NCI-H2081 (cell line): Measurements from ENCODE around the gene CST8.

Experiments used
- DNase-seq, 2 experiments: peaks; one replicate each; lab custom pipeline; 2025; lab: John Stamatoyannopoulos, UW

The CST8 gene

DNA sequence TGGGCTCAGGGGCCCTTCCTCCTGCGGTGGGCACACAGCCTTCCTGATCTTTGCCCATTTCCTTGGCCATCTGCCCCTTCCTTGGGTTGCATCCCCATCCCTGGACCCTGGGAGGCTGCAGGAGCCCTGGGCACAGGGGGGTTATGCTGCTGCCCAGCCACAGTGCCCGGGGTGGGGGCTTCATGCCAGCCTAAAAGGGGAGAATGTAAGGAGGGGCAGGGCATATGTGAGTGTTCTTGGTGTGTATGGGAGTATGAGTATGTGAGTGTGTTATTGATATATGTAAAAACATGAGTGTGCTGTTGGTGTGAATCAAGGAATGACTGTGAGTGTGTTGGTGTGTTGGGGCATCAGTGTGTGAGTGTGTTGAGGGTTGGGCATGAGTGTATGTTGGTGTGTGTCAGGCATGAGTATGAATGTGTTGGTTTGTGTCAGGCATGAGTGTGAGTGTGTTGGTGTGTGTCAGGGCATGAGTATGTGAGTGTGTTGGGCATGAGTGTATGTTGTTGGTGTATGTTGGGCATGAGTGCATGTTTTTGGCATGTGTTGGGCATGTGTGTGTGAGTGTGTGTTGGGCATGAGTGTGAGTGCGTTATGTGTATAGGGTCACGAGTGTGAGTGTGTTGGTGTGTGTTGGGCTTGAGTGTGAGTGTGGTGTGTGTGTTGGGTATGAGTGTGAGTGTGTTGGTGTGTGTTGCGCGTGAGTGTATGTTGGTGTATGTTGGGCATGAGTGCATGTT, 14.7 kb upstream of the CST8 start:
- no peak for DNase-seq

DNA sequence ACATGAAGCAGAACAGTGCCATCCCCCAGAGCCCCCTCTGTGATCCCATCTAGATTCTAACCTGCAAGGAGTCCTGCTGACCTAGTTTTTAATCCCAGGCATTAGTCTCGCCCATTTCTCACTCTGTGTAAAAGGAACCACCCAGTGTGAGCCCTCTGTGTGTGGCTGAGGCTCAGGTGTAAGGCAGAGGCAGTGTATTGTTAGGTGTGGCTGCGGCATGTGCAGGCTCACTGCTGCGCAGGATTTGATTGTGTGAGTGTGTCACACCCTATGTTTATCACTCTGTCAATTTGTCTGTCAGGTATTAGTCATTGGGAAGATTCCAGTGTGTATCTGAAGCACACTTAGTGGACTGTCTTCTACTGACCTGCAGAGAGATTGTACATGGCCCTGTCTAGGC, 13.7 kb upstream of the CST8 start:
- no peak for DNase-seq

DNA sequence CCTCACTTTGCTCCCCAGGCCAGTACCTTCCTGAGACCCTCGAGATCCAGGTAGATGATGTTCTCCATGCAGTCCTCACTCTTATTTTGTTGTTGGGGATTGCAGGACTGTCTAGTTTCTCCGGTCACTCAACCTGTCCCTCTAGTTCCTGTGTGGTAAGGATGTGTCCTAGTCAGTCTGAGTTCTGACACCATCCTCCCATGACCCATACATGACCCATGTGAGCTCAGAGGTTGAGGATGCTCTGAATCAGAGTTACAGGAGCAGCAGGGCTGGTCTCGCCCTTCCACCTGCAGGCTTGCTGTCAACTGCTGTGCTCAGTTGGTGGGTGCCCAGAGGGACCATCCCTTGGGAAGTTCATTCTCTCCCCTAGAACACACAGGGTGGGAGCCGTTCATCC, 11.9 kb upstream of the CST8 start:
- no peak for DNase-seq

GRCh38 chr20:23482138-23482537, 8.8 kb upstream of the CST8 start:
- no peak for DNase-seq

DNA sequence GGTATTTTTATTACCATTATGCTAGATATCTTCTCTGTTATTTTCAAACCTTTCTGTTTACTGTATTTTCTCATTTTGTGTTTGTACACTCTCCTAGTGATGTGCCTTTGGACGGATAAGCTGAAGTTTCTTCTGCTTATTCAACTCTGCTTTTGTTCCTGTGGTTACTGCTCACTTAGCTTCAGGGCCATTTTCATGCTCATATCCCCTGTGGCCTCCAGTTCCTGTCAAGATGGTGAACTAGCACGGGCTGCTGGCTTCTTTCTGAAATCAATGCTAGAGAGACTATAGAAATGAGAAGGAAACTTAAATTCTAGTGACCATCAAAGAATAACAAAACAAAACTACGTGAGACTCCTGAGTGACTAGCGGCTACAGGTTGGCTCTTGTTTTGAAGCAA, 6.8 kb upstream of the CST8 start:
- DNase-seq: no peak

DNA sequence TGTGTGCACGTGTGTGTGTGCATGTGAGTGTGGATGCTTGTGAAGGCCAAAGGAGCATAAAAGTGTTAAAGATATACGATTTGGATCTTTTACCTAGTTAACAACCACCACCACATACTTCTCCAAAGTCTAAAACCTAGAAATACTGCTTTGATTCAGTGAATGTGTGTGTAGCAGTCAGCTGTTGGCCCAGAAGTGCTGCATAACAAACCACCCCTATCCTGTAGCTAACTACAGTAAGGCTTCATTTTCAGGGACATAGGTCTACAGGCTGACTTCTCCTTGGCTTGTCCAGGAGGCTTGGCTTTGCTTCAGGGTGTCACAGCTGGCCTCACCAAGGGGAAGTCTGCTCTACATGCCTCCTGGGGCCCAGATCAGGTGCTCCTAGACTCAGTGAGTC, 2.4 kb upstream of the CST8 start:
- DNase-seq: no peak

DNA sequence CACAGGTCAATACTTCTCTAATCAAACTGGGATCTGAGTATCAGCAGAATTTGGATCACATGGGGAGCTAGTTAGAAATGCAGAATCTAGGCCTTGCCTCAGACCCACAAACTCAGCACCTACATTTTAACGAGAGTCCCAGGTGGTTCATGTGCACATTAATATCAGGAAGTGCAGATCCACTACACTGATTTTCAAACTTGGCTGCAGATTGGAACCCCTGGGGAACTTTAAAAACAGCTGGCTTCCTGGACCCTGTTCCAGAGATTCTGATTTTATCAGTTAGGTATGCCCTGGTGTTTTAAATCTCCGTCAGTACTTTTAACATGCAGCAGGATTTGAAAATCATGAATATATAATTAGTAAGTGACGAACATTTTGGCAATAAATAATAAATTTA, 1.9 kb upstream of the CST8 start:
- DNase-seq: no peak

- no peak for DNase-seq
These were observed 1.4 kb downstream of the CST8 start for GRCh38 chr20:23492292-23492691.

- DNase-seq: no peak
These were observed 2.4 kb downstream of the CST8 start for GRCh38 chr20:23493172-23493772.

DNA sequence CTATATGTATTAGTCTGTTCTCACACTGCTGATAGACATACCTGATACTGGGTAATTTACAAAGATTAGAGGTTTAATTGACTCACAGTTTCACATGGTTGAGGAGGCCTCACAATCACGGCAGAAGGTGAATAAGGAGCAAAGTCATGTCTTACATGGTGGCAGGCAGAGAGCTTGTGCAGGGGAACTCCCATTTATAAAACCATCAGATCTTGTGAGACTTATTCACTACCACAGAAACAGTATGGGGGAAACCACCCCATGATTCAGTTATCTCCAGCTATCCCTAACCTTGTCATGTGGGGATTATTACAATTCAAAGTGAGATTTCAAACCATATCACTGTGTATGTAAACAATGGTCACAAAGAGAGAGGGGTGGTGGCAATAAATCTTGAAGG, 6.6 kb downstream of the CST8 start:
- DNase-seq: no peak

GRCh38 chr20:23501926-23502325, 11.0 kb downstream of the CST8 start:
- no peak for DNase-seq

DNA sequence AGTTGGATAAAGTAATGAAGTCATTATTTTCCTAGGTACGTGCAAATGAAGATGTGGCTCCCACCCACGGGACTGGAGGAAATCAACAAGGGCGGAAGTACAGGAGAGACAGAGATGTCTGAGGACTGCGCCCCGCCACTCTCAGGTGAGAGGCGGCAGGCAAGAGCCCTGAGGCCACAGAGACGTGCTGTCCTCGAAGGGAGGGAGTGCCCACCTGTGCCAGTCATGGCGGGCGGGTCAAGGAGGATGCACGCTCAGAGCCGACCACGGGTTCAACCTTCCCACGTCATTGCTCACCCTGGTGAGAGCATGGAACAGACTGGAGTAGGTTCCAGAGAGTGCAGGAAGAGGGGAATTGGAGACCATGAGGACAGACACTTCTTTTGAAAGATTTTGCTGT, 12.7 kb downstream of the CST8 start:
- no peak for DNase-seq

DNA sequence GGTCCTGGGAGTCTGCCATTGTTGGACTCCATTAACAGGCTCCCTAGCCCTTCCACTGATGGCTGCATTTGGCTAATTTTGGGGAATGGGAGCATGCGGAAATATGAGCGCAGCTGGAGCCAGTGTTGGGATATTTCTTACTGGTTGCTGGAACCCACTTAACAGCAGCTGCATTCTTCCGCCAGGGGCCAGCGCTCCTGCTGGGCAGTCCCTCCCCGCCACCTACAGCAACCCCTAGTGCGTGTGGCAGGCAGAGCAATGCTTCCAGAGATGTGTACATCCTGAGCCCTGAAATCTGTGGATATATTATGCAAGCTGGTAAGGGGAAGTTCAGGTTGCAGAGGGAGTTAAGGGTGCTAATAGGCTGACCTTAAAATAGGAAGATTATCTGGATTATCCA, 16.4 kb downstream of the CST8 start:
- no peak for DNase-seq

GRCh38 chr20:23508449-23509229, 17.7 kb downstream of the CST8 start:
- DNase-seq: no peak

- no peak for DNase-seq
These were observed 18.5 kb downstream of the CST8 start for GRCh38 chr20:23509247-23509913.

- DNase-seq: no peak
These were observed 19.2 kb downstream of the CST8 start for GRCh38 chr20:23510000-23510590.

DNA sequence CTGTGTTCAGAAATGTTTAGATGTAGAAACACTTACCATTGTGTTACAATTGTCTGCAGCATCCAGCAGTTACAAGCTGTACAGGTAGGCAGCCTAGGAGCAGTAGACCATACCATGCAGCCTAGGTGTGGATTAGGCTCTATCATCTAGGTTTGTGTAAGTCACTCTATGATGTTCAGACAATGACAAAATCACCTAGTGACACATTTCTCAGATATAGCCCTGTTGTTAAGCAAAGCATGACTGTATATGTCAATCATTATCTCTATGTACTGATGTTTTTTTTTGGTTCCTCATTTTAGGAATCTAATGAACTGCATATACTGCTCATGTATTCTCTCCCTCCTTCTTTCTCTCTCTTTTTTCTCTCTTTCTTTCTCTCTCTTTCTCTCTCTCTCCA, 22.2 kb downstream of the CST8 start:
- DNase-seq: no peak

DNA sequence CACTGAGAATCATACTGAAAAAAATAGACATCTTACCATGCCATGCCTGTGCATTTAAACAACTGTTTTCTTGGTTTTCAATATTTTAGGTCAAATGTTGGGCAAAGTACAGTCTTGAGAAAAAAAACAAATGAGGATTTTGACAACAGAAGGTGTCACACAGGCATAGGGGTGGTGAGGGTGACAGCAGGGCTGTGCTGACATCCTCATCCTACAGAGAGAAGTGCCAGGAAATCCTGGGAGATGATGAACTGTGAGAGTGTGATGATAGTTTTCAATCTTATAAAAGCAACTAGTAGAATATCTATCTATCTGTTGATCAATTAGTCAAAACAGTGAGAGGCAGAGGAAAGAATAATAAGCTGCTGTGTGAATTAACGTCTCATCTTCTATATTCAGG, 23.9 kb downstream of the CST8 start:
- no peak for DNase-seq

- DNase-seq: no peak
These were observed 24.5 kb downstream of the CST8 start for GRCh38 chr20:23515250-23515939.

DNA sequence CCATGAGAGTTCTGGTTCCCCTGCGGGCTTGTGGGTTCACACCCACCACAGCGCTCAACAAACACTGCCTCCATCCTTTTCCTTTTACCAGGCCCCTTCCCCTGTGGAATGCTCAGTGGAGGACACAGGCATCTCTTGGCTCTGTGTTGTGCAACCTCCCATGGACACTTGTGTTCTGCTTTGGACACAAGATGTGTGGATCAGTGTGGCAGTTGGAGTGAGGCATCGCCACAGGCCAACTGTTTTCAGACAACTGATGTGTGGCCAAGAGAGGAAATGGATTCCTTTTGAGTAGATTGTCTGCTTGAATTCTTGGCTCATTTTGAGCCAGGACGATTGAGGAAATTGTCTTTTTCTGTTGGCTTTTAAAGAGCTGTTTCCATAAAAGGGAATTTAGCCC, 26.8 kb downstream of the CST8 start:
- no peak for DNase-seq

DNA sequence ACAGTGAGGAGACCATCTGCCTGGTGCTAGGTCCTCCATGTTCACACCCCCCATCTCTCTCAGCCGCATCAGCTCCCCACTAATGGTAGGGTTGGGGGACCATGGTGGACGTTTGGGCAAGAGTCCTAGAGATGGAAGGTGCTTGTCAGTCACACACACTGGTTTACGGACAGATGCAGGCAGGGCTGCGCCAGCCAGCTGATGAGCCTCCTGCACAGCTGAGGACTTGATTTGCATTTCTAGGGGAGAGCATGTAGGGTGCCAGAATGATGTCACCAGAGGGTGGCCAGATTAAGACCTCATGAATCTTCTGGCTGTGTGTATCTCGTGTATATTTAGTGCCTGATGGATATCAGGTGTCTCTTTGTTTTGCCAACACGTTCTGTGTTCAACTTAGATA, 28.6 kb downstream of the CST8 start:
- DNase-seq: no peak

- DNase-seq: no peak
These were observed 29.3 kb downstream of the CST8 start for GRCh38 chr20:23520185-23520584.
